Uterus (tissue), 4 donors: ENCODE results near the gene MAML2. TPM values are rescaled to one million over a fixed set of nuclear protein-coding genes. Genes with fewer than 3 reads are reported as not detected.
A peak's percentile ranks its signal among the peaks of the same experiment; 100 is the strongest.

Source experiments
- DNase-seq, 2 donors: peaks; one replicate each; pipeline ENCODE4 v3.0.0-alpha.2; 2019 to 2020
- H3K27ac ChIP-seq, 2 donors: fragments of 200-600 bp; sonication (generic); 1 replicate in 1 of 2; 2 replicates in 1 of 2; pipeline ENCODE4 v1.5.1; 2016 to 2018
- H3K27me3 ChIP-seq, 2 donors: fragments of 200-600 bp; sonication (generic); one replicate each; pipeline ENCODE4 v1.5.1; 2018 to 2019; ENCODE audit warnings: control low read depth in 1 of 2
- H3K36me3 ChIP-seq, 2 donors: fragments of 200-600 bp; sonication (generic); one replicate each; pipeline ENCODE4 v1.5.1; 2019; ENCODE audit warnings: control low read depth in 1 of 2
- H3K4me1 ChIP-seq, 2 donors: fragments of 200-600 bp; sonication (generic); one replicate each; pipeline ENCODE4 v1.5.1; 2018 to 2019; ENCODE audit warnings: control low read depth in 1 of 2
- H3K4me3 ChIP-seq, 2 donors: fragments of 200-600 bp; sonication (generic); 1 replicate in 1 of 2; 2 replicates in 1 of 2; pipeline ENCODE4 v1.5.1; 2018 to 2019; ENCODE audit warnings: mild to moderate bottlenecking in 1 of 2
- H3K9me3 ChIP-seq, 2 donors: fragments of 200-600 bp; sonication (generic); one replicate each; pipeline ENCODE4 v1.5.1; 2019; ENCODE audit warnings: control low read depth in 1 of 2
- CTCF ChIP-seq, 4 experiments: fragments of 200-600 bp in 2 of 4; fragments of 450-650 bp in 2 of 4; sonication (generic) in 2 of 4; IDR thresholded peaks; one replicate each; pipeline ENCODE4 v1.5.1; 2016 to 2019; ENCODE audit warnings: antibody characterized with exemption in 4 of 4, mild to moderate bottlenecking in 2 of 4, moderate library complexity in 1 of 4
- POLR2A ChIP-seq, 2 donors: fragments of 450-650 bp; IDR thresholded peaks; one replicate each; pipeline ENCODE4 v1.6.1; 2016; ENCODE audit warnings: antibody characterized with exemption in 2 of 2, mild to moderate bottlenecking in 1 of 2, moderate library complexity in 1 of 2
- intact Hi-C: fragments of 100-400 bp; cut with DNase I; formaldehyde crosslinking; loops from one replicate; pipeline ENCODE4 v1.15.1; 2023; ENCODE audit warnings: low total_unique reads
- total RNA-seq, 4 donors: library from RNA; depleted of rRNA in 3 of 4; stranded (reverse); fragments of >200 nt in 3 of 4; gene quantifications; one replicate each; pipeline versions ENCODE4 v1.1.0 to v1.2.4, GENCODE V29; 2014 to 2023
- donor health status: DM: yes; HTN: yes; CAD: no.

Gene MAML2
- total RNA-seq, 4 donors from 2014 or later = 8.2 to 35.9 (median 19.8) TPM

GRCh38 chr11:96004862-96005261, 338.1 kb downstream of the MAML2 start:
- no peaks in the 10 kb centered on the region for H3K9me3 ChIP-seq
- TF ChIP-seq POLR2A (IDR thresholded peaks at IDR 0.05) (no peak), CTCF (IDR thresholded peaks at IDR 0.05) (no peak)
- no peak overlapping the region for H3K27ac ChIP-seq
- intact Hi-C loops = no loop called here
- no peak overlapping the region for H3K4me3 ChIP-seq
- H3K4me1 ChIP-seq = no peaks in the 10 kb centered on the region
- H3K27me3 ChIP-seq = no peaks in the 10 kb centered on the region
- no peak for DNase-seq
- H3K36me3 ChIP-seq = no peaks in the 10 kb centered on the region

GRCh38 chr11:96002754-96003290, 340.2 kb downstream of the MAML2 start:
- Histone ChIP-seq H3K27ac (no peak overlapping the region), H3K9me3 (no peaks in the 10 kb centered on the region), H3K4me3 (no peak overlapping the region), H3K36me3 (no peaks in the 10 kb centered on the region), H3K27me3 (no peaks in the 10 kb centered on the region), H3K4me1 (no peaks in the 10 kb centered on the region)
- DNase-seq = no peak
- TF ChIP-seq CTCF (IDR thresholded peaks at IDR 0.05) = no peak
- TF ChIP-seq POLR2A (IDR thresholded peaks at IDR 0.05) = no peak
- intact Hi-C loops = no loop called here

GRCh38 chr11:96002339-96002738, 340.7 kb downstream of the MAML2 start:
- H3K27ac ChIP-seq = peak overlapping the region in 1 of 2 donors; percentile 43
- no peak for TF ChIP-seq POLR2A (IDR thresholded peaks at IDR 0.05)
- intact Hi-C loops = no loop called here

GRCh38 chr11:96001037-96001436, 342.0 kb downstream of the MAML2 start:
- Histone ChIP-seq H3K4me1 (no peaks in the 10 kb centered on the region), H3K9me3 (no peaks in the 10 kb centered on the region), H3K4me3 (no peak overlapping the region), H3K27ac (peak overlapping the region; percentile 43 to 68), H3K36me3 (no peaks in the 10 kb centered on the region), H3K27me3 (no peaks in the 10 kb centered on the region)
- intact Hi-C loops = no loop called here
- no peak for TF ChIP-seq CTCF (IDR thresholded peaks at IDR 0.05)
- no peak for TF ChIP-seq POLR2A (IDR thresholded peaks at IDR 0.05)
- peak; percentile 78 to 81 for DNase-seq

More at GRCh38 chr11:96002339-96002738, 340.7 kb downstream of the MAML2 start:
- no peaks in the 10 kb centered on the region for H3K4me1 ChIP-seq
- no peak overlapping the region for H3K4me3 ChIP-seq
- no peak for DNase-seq
- H3K9me3 ChIP-seq = no peaks in the 10 kb centered on the region
- H3K36me3 ChIP-seq = no peaks in the 10 kb centered on the region
- H3K27me3 ChIP-seq = no peaks in the 10 kb centered on the region

- H3K4me1 ChIP-seq = no peaks in the 10 kb centered on the region
- intact Hi-C loops = no loop called here
- no peak overlapping the region for H3K4me3 ChIP-seq
- no peak for TF ChIP-seq CTCF (IDR thresholded peaks at IDR 0.05)
- no peaks in the 10 kb centered on the region for H3K27me3 ChIP-seq
- H3K27ac ChIP-seq = peak overlapping the region; percentile 25 to 68
- DNase-seq = no peak
- H3K36me3 ChIP-seq = no peaks in the 10 kb centered on the region
- H3K9me3 ChIP-seq = no peaks in the 10 kb centered on the region
These were observed 343.1 kb downstream of the MAML2 start for GRCh38 chr11:95999711-96000406.
